HK-2 (cell line): ENCODE results near the gene COPS6.

Source experiments
- DNase-seq: peaks from one replicate; pipeline ENCODE4 v3.0.0-alpha.2; 2018; ENCODE audit not compliant: unreplicated experiment

The COPS6 gene

DNA sequence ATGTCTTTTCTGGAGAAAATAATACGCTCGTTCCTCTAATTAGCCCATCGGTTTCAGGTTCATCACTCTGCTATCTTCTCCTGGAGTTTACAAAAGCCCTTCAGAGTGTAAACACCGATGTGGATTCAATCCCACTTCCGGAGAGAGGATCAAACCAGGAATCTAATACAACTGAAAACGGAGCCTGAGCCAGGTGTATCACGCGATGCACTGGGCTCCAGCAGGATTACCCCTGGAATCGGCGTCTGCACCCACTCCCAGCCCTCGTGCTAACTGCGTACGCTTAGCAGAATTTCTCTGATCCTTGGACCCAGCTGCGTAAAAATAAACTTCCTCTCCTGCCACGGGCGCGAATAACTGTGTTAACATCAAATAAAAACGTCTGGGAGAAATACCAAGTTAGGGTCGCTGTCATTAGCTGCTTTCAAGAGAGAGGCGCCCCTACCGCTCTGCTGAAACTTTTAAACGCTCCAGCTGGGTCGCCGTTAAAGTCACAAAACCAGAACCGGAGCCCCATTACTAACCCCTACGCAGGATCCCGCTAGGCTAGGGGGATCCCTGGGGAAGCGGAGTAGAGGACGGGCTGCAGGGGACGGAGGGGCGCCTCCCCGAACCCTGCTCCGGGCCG is 7.7 kb upstream of the COPS6 start:
- no peak for DNase-seq

DNA sequence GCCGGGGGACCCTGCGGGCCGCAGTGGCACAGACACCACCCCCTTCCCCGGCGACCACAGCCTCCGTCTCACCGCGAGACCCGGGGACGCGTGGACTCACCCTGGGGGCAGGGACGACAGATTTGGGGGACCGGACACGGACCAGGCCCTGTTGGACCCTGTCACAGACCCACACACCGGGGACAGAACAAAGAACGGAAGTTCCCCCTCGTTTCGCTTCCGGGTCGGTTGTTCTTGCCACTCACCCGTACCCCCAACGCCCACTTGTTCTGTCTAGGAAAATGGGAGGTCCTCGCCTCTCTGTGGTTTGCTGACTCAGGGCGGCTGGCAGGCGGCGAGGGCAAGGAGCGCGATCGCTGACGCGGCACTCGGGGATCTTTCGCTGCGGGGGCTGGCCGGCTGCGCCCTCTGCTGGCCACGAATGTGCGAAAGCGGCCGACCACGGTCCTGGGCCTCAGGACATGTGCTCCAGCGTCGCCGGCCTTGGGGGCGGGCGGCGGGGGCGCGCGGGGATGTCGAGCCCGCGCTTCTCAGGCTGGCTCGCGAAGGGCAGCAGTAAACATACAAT is 7.2 kb upstream of the COPS6 start, which contains the start of gene ZNF3:
Gene ZNF3 (minus strand): TSS at position 189 of the 568 bp plus-strand sequence. CDS start 4,366 bp downstream, outside the sequence.
- peak; percentile 99 for DNase-seq

GRCh38 chr7:100082978-100083377 is 5.8 kb upstream of the COPS6 start:
- DNase-seq = no peak

DNA sequence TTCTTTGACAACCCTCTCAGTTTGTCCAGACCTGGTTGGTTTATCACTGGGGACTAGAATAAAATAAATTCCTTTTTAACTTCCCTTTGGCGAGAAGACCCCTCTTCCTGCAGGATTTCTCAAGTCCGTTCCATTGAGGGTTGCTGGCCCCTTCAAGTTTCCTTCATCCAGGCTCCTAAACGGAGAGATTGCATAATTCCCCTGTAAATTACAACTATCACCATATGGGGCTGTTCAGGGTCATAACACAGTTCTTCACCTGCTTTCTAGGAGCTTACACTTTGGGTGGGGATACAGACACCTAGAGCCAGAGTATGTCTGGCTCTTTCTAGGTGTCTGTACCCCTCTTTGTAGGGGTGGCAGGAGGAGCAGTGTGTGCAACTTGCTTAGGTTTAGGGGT is 3.3 kb upstream of the COPS6 start:
- DNase-seq = no peak

- DNase-seq = no peak
These were observed 1.6 kb upstream of the COPS6 start for GRCh38 chr7:100087055-100087750.

DNA sequence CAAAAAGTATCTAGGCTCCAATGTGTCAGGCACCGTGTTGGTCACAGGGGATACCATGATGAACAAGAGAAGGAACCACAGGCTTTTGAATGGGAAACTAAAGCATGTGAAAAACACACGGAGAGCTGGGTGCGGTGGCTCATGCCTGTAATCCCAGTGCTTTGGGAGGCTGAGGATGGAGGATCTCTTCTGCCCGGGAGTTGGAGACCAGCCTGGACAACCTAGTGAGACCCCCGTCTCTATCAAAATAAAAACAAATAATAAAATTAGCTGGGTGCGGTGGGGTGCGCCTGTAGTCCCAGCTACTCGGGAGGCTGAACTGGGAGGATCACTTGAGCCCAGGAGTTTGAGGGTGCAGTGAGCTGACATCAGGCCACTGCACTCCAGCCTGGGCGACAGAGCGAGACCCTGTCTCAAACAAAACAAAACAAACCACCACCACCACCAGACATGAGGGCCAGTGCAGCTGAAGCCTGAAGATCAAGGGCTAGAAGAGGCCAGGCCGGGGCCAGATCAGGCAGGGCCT is 611 bp upstream of the COPS6 start:
- DNase-seq = no peak

DNA sequence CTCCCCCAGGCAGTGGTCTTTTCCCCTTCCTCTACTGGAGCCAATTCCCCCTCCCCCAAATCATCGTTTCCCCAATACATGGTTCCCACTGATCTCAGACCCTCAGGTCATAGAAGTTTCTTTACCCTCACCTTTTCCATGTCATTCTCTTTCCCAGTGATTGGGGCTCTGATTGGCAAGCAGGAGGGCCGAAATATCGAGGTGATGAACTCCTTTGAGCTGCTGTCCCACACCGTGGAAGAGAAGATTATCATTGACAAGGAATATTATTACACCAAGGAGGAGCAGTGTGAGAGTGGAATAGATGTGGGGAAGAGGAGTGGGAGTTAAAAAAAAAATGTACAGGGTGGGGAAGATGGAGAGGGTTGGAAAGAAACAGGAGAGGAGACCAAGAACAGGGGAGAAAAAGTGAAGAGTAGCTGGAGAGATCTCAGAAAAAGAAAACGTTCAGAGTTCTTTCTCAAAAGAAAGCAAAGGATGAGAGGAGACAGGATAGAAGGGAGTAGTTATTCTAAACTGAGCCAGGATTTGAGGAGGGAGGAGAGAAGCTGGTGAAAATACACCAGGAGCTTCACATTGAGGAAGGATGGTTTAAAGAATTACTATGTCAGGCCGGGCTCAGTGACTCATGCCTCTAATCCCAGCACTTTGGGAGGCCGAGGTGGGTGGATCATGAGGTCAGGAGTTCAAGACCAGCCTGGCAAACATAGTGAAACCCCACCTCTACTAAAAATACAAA is 858 bp downstream of the COPS6 start:
- DNase-seq = no peak

- no peak for DNase-seq
These were observed 2.0 kb downstream of the COPS6 start for GRCh38 chr7:100090527-100091410.

DNA sequence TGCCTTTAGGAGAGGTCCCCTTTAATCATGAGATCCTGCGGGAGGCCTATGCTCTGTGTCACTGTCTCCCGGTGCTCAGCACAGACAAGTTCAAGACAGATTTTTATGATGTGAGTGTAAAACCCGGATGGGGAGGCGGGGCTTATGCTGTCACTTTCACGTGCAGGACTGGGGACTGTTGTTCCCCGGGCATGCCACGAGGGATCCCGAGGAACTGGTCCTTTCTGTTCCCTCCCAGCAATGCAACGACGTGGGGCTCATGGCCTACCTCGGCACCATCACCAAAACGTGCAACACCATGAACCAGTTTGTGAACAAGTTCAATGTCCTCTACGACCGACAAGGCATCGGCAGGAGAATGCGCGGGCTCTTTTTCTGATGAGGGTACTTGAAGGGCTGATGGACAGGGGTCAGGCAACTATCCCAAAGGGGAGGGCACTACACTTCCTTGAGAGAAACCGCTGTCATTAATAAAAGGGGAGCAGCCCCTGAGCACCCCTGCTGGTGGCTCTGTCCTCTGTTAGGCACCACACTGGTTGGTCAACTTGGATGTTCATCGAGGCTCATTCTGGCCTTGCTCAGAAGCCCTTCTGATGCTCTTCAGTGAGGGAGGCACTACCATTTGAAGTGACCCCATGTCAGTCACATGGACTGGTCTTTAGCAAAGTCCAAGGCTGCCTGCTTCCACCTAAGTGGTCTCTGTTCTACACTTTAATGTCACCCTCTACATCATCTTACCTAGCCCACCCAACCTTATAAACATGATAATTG is 2.8 kb downstream of the COPS6 start:
- no peak for DNase-seq

DNA sequence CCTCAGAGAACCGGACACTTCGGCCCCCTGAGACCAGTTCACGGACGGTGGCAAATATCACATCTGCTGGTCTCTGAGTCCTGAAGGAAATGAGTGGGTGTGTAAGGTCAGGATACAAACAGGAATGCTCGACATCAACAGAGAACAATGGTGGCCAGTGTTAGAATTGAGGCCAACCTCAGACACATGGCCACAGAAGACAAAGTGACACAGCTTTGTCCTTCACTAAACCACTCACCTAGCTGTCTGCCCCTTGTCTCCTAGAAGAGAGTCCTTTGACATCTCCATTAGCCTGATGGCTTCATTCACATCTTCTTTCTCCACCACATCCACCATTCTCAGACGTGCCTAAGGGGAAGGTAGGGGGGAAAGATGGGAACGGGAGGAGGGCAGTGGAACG is 4.3 kb downstream of the COPS6 start:
- no peak for DNase-seq

GRCh38 chr7:100093498-100093897 is 4.7 kb downstream of the COPS6 start:
- no peak for DNase-seq

DNA sequence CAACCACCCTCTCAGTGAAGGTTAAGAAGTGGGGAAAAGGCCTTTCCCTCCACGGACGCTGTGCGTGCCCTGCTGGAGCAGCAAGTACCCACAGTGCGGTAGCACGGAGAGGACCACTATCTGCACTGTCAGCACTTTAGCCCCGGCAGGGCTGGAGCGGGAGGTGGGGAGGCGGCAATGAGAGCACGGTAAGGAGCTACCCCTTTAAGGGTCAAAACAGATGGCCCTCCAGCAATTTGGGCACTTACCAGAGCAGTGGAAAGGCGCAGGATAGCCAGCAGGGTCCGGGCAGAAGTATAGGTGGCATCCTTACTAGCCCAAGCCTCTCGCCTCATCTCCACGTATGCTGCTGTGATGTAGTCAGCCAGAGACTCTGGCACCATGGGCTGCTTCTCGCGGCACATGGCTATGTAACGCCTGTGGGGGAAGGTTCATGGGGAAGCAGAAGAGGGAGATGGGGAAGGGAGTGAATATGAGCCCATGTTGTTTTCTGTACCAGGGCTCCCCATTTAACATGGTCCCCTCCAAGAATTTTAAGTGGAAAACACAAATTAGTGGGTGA is 5.2 kb downstream of the COPS6 start:
- no peak for DNase-seq

- no peak for DNase-seq
These were observed 6.5 kb downstream of the COPS6 start for GRCh38 chr7:100095289-100095688.

DNA sequence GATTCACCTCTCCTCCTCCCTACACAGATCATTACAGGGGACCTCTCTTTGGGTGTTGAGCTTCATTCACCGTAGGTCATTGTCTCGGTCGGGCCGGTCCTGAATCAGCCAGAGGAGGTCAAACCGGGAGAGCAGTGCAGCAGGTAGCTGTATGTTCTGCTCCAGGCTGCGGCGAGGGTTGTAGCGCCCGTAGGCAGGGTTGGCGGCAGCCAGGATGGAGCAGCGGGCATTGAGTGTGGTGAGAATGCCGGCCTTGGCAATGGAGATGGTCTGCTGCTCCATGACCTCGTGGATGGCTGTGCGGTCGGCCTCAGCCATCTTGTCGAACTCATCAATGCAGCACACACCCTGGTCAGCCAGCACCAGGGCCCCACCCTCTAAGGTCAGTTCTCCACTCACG is 6.9 kb downstream of the COPS6 start:
- no peak for DNase-seq

DNA sequence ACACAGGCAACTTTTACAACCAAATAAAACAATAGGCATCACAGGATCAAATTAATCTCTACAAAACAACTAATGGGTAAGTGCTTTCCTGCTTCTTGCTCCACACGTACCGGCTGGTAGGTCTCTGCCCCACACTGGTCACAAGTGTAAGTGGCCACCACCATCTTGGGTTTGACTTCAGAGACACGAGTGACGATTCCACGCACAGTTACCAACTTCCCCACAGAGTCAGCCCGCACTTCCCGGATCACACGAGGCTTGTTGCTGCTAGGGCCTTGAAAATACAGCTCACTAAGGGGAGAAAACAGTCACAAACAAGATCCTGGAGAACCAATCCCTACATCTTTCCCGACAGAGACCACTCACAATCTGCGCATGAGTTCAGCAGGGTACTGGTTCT is 10.1 kb downstream of the COPS6 start:
- DNase-seq = no peak

GRCh38 chr7:100099452-100099851 is 10.7 kb downstream of the COPS6 start:
- no peak for DNase-seq

DNA sequence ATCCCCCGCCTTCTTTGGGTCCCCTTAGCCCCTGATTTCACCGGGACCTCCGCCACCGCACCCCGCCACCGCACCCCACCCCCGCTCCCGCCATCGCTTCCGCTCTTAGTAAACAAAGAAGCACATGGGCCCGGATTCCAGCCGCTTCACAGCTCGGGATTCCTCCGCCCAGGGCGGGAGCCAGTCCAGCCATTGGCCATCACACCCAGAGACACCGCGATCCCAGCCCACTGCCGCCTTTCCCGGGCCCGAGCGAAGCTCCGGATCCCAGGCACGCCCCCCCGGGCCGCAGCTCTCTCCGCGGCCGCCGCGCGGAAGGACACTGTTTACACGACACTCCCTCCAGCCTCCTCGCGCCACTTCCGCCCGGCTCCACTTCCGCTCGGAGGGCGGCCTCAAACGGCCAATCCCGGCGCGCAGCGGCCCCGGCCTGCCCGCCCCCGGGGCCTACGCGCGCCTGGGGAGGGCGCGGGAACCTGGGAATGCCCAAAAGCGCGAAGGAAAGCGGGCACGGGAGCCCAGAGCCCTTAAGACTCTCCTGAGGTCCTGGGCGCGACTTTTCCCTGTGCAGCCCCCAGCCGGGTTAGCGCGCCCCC is 11.7 kb downstream of the COPS6 start:
- DNase-seq = peak; percentile 90

- peak; percentile 100 for DNase-seq
These were observed 12.5 kb downstream of the COPS6 start, which contains the start of the genes AP4M1 and MCM7 for GRCh38 chr7:100101016-100101862. AP4M1 (plus strand) TSS chr7:100101643; CDS start chr7:100101715, 72 bp downstream. MCM7 (minus strand) TSS chr7:100101397; CDS start chr7:100101294, 103 bp downstream.
